ENCODE data around the gene SLC1A2.

SLC1A2 gene

DNA sequence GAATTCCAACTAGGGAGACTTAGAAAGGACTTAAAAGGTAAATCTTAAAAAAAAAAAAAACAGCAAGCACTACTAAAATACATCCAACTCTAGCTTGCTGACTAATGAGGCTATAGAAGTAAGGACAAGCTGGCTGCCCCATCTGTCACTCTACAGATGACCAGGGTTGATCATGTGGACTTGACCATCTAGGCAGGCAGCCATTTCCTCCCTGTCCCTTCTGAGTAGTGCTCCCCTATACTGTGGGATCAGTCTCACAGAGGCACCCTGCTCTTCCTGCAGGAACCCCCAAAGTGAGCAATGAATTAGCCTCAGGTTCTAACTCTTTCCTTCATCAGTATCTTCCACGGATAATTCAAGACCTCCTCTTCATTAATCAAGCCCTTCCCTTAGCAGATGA lies 12.3 kb downstream of the SLC1A2 start:
- no peak overlapping the region for H3K4me3 ChIP-seq (ENCODE audit: low read depth, low read length)
- no peaks in the 10 kb centered on the region for H3K4me1 ChIP-seq
- no peaks in the 10 kb centered on the region for H3K9me3 ChIP-seq
- TF ChIP-seq, protein P1, sequence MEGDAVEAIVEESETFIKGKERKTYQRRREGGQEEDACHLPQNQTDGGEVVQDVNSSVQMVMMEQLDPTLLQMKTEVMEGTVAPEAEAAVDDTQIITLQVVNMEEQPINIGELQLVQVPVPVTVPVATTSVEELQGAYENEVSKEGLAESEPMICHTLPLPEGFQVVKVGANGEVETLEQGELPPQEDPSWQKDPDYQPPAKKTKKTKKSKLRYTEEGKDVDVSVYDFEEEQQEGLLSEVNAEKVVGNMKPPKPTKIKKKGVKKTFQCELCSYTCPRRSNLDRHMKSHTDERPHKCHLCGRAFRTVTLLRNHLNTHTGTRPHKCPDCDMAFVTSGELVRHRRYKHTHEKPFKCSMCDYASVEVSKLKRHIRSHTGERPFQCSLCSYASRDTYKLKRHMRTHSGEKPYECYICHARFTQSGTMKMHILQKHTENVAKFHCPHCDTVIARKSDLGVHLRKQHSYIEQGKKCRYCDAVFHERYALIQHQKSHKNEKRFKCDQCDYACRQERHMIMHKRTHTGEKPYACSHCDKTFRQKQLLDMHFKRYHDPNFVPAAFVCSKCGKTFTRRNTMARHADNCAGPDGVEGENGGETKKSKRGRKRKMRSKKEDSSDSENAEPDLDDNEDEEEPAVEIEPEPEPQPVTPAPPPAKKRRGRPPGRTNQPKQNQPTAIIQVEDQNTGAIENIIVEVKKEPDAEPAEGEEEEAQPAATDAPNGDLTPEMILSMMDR (IDR thresholded peaks at IDR 0.05; ENCODE audit: low read depth, low read length) = no peak
- no peak for DNase-seq
- no peaks in the 10 kb centered on the region for H3K27me3 ChIP-seq
- H3K36me3 ChIP-seq = no peaks in the 10 kb centered on the region

DNA sequence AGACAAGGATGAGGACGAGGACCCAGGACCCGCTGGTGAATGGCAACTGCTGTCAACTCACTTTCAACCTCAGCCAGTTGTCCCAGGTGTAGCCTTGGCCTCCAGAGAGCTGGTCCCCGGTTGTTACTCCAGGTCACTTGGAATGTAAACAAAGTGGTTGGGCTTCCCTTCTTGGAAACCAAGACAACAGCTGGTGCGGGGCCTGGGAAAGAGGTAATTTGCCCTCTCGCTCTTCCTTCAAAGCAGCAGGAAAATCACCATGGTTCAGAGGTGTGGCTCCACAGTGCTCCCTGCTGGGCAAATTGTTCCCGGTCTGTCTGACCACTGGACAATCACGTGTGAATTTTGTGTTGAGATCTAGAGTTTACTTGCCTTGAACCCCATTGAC lies 15.0 kb downstream of the SLC1A2 start:
- Histone ChIP-seq H3K27me3 (no peaks in the 10 kb centered on the region), H3K4me3 (ENCODE audit: low read depth, low read length) (no peak overlapping the region), H3K36me3 (no peaks in the 10 kb centered on the region), H3K4me1 (no peaks in the 10 kb centered on the region), H3K9me3 (no peaks in the 10 kb centered on the region)
- TF ChIP-seq, protein P1 (IDR thresholded peaks at IDR 0.05; ENCODE audit: low read depth, low read length) = peak; percentile 57
- peak; percentile 28 for DNase-seq

DNA sequence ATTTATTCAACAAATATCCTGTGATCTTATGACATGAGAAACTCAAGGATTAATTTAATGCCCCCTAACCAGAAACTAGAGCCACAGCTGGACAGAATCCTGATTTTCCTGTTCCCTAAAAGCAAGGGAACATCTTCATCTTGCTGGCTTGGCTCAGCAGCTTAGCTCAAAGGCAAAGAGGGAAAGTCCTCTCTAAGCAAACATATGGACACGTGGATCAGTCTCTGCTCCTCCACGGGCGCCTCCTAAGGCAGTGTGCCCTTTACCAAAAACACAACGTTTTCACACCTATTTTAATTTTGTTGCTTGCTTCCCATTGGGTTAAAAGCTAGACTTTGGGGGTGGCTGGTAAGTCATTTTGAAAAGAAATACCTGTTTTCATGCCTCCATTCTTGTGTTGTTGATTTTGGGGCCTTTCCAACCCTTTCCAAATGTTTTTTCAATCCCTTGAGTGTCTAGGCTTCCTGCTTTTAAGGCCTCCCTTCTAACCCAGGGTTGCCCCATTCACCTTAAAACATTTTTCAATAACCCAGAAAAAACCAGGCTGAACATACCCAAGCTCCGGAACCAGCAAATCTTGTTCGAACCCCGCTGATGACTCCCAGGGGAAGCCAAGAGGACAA lies 15.5 kb downstream of the SLC1A2 start:
- DNase-seq = no peak
- TF ChIP-seq, protein P1 (IDR thresholded peaks at IDR 0.05; ENCODE audit: low read depth, low read length) = no peak

DNA sequence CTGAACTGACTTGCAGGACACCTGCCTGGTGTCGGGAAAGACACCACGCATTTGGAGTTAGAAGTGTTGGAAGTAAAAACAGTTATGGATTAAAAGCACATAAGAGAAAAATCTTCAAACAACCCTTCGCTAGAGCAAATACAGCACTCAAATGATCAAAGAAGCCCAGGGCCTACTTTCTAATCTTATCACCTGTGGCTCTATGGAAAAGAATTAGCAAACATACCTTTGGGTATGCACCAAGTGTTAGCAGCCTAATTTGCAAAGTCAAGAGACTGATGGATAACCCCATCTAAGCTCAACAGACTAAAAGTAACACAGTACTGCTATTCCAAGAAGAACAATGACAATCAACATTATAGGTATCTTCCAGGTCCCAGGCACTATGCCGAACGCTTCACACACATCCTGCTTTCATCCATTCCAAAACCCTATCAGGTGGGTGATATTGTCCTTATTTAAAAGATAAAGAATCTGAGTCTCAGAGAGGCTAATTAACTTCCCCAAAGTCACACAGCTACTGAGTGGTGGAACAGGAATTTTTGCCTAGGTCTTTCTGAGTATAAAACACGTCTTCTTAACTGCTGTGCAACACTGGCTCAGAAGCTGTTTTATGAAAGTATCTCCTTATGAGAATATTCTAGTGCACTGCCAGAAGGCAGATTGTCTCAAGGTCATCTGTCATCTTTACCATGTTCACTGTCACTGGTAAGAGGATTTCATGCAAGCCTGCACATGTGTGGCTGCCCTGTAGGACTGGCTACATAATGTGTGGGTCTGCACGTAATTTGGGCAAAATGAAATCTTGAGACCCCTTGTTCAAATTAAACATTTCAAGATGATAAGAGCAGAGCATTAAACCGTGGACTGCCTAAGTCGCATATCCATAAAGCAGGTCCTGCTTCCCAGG lies 16.4 kb downstream of the SLC1A2 start:
- Histone ChIP-seq H3K27me3 (no peaks in the 10 kb centered on the region), H3K36me3 (no peaks in the 10 kb centered on the region), H3K4me3 (ENCODE audit: low read depth, low read length) (no peak overlapping the region), H3K4me1 (no peaks in the 10 kb centered on the region), H3K9me3 (no peaks in the 10 kb centered on the region)
- DNase-seq = no peak
- TF ChIP-seq, protein P1 (IDR thresholded peaks at IDR 0.05; ENCODE audit: low read depth, low read length) = no peak

More for the DNA sequence above, 15.5 kb downstream of the SLC1A2 start:
- Histone ChIP-seq H3K27me3 (no peaks in the 10 kb centered on the region), H3K4me3 (ENCODE audit: low read depth, low read length) (no peak overlapping the region), H3K36me3 (no peaks in the 10 kb centered on the region), H3K9me3 (no peaks in the 10 kb centered on the region), H3K4me1 (no peaks in the 10 kb centered on the region)

DNA sequence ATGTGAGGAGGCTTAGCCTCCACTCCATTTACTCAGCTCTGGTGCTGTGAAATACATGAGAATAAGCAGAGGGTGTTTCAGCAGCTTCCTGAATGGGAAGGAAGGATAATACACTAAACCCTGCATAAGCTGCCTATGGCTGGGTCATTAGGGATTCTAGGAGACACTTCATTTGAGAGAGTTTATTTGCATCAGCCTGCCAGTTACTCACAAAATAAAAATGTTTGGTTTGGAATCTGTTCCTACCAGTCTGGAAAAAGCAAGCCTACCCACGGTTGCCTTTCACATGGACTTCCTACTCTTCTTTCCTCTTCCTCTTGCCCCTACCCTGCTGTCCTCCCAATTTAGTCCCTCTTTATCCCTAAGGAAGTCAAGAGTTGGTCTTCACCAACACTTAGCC lies 20.5 kb downstream of the SLC1A2 start:
- H3K4me1 ChIP-seq = no peaks in the 10 kb centered on the region
- no peak for DNase-seq
- H3K9me3 ChIP-seq = no peaks in the 10 kb centered on the region
- no peaks in the 10 kb centered on the region for H3K27me3 ChIP-seq
- no peaks in the 10 kb centered on the region for H3K36me3 ChIP-seq
- H3K4me3 ChIP-seq (ENCODE audit: low read depth, low read length) = no peak overlapping the region
- TF ChIP-seq, protein P1 (IDR thresholded peaks at IDR 0.05; ENCODE audit: low read depth, low read length) = no peak

DNA sequence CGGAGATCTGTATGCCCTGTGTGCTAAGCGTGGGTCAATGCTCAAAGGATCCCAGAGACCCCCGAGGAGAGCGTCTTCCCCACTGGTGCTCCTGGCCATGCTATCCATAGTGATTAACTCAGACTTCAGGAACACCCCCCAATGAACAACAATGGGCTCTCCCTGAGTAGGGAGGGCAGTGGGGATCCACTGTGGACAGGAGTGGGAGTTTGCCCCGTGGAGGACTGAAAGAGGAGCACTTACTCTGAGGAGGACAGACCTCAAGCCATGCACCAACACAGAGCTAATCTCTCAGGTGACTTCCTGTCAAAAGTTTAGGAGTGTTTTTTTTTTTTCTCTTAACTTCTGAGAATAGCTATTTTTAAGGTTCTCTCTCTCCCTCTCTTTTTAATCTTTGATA lies 24.4 kb downstream of the SLC1A2 start:
- Histone ChIP-seq H3K4me1 (no peaks in the 10 kb centered on the region), H3K27me3 (no peaks in the 10 kb centered on the region), H3K36me3 (no peaks in the 10 kb centered on the region), H3K4me3 (ENCODE audit: low read depth, low read length) (no peak overlapping the region), H3K9me3 (no peaks in the 10 kb centered on the region)
- DNase-seq = no peak
- TF ChIP-seq, protein P1 (IDR thresholded peaks at IDR 0.05; ENCODE audit: low read depth, low read length) = no peak
